ENCODE data around the gene MAPRE3. TPM values are rescaled to one million over a fixed set of nuclear protein-coding genes. Genes with fewer than 3 reads are reported as not detected.

The MAPRE3 gene
- total and polyA plus RNA-seq, 7 donors, result 22.1 to 149 (median 116) TPM

DNA sequence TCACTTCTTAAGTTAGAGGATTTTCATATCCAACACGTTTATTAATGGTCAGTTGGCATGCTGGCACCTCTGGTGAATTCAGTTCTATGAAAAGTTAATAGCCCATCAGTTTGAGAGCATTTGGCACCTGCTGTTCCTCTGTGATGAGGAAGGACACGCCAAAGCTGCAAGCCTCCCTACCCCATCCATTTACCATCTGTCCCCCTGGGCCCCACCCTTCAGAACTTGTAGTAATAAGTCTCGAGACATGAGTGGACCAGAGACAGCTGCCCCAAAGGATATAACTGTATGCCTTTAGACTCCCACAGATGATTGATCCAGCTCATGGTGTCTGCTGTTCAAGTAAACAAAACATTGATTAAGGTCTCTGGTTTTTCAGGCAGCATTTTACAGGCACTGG, 94.7 kb downstream of the MAPRE3 start:
- Histone ChIP-seq H3K4me3 (no peak overlapping the region), H3K36me3 (ENCODE audit: insufficient read depth in 1 of 2, low read depth in 1 of 2) (peaks cover 3 to 61% of the 10 kb centered on the region in 2 donors), H3K9me3 (no peaks in the 10 kb centered on the region), H3K27me3 (ENCODE audit: insufficient read depth in 3 of 3, low read length in 2 of 3) (no peaks in the 10 kb centered on the region), H3K27ac (no peak overlapping the region), H3K4me1 (peaks cover 13% of the 10 kb centered on the region)
- DNase-seq (no peak), ATAC-seq (no peak)
- TF ChIP-seq, protein P1, sequence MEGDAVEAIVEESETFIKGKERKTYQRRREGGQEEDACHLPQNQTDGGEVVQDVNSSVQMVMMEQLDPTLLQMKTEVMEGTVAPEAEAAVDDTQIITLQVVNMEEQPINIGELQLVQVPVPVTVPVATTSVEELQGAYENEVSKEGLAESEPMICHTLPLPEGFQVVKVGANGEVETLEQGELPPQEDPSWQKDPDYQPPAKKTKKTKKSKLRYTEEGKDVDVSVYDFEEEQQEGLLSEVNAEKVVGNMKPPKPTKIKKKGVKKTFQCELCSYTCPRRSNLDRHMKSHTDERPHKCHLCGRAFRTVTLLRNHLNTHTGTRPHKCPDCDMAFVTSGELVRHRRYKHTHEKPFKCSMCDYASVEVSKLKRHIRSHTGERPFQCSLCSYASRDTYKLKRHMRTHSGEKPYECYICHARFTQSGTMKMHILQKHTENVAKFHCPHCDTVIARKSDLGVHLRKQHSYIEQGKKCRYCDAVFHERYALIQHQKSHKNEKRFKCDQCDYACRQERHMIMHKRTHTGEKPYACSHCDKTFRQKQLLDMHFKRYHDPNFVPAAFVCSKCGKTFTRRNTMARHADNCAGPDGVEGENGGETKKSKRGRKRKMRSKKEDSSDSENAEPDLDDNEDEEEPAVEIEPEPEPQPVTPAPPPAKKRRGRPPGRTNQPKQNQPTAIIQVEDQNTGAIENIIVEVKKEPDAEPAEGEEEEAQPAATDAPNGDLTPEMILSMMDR (IDR thresholded peaks at IDR 0.05), result no peak
- intact Hi-C loops (cut with DNase I), result no loop called here
- WGBS, 3 donors, result 41 to 62% (median 58%) methylated on average over 3 of the region's 3 CpGs

GRCh38 chr2:27067385-27067784, 96.9 kb downstream of the MAPRE3 start:
- no peaks in the 10 kb centered on the region for H3K9me3 ChIP-seq
- TF ChIP-seq, protein P1 (IDR thresholded peaks at IDR 0.05), result no peak
- DNase-seq, result no peak
- 90 to 93% (median 93%) methylated on average over 5 of the region's 5 CpGs for WGBS, 3 donors
- ATAC-seq, result no peak
- no peak overlapping the region for H3K4me3 ChIP-seq
- peaks cover 6 to 55% of the 10 kb centered on the region in 2 donors for H3K36me3 ChIP-seq (ENCODE audit: insufficient read depth in 1 of 2, low read depth in 1 of 2)
- intact Hi-C loops (cut with DNase I), result no loop called here
- no peak overlapping the region for H3K27ac ChIP-seq
- peaks cover 23% of the 10 kb centered on the region for H3K4me1 ChIP-seq
- no peaks in the 10 kb centered on the region for H3K27me3 ChIP-seq (ENCODE audit: insufficient read depth in 3 of 3, low read length in 2 of 3)

- TF ChIP-seq, protein P1 (IDR thresholded peaks at IDR 0.05), result no peak
- H3K27me3 ChIP-seq (ENCODE audit: insufficient read depth in 3 of 3, low read length in 2 of 3), result no peaks in the 10 kb centered on the region
- no peaks in the 10 kb centered on the region for H3K9me3 ChIP-seq
- peaks cover 6 to 50% of the 10 kb centered on the region in 2 donors for H3K36me3 ChIP-seq (ENCODE audit: insufficient read depth in 1 of 2, low read depth in 1 of 2)
- H3K4me3 ChIP-seq, result no peak overlapping the region
- WGBS, 3 donors, result 86 to 94% (median 94%) methylated on average over 6 of the region's 6 CpGs
- no peak overlapping the region for H3K27ac ChIP-seq
- ATAC-seq, result no peak
- DNase-seq, result no peak
- H3K4me1 ChIP-seq, result peaks cover 16% of the 10 kb centered on the region
- intact Hi-C loops (cut with DNase I), result no loop called here
Measured at GRCh38 chr2:27069436-27069835, 99.0 kb downstream of the MAPRE3 start.

GRCh38 chr2:27069961-27070618, 99.7 kb downstream of the MAPRE3 start:
- intact Hi-C loops (cut with DNase I), result loop anchor here in 1 of 2 donors (2.0 kb wide), 1 partner anchor 17 kb away; no protein-coding TSS in a partner anchor
- TF ChIP-seq, protein P1 (IDR thresholded peaks at IDR 0.05), result no peak
- 76 to 80% (median 79%) methylated on average over 8 of the region's 8 CpGs for WGBS, 3 donors
- Histone ChIP-seq H3K4me3 (peak overlapping the region; percentile 90), H3K27ac (no peak overlapping the region), H3K27me3 (ENCODE audit: insufficient read depth in 3 of 3, low read length in 2 of 3) (no peaks in the 10 kb centered on the region), H3K36me3 (ENCODE audit: insufficient read depth in 1 of 2, low read depth in 1 of 2) (peaks cover 6 to 48% of the 10 kb centered on the region in 2 donors), H3K9me3 (no peaks in the 10 kb centered on the region), H3K4me1 (peaks cover 16% of the 10 kb centered on the region)
- DNase-seq (no peak), ATAC-seq (no peak)
